Fibroblast of lung (primary cell): ENCODE measurements around the gene BLCAP. TPM values are rescaled to one million over a fixed set of nuclear protein-coding genes. Genes with fewer than 3 reads are reported as not detected.

Source experiments
- DNase-seq, 2 donors: peaks; one replicate each; pipeline versions ENCODE4 v3.0.0 to v3.0.0-alpha.2; 2010; ENCODE audit warnings: low read depth in 2 of 2
- H2AFZ ChIP-seq: 2 replicates; pipeline ENCODE4 v1.5.1; 2012; ENCODE audit warnings: low read length, control low read depth, inconsistent platforms
- H3K27ac ChIP-seq: 2 replicates; pipeline ENCODE4 v1.5.1; 2011; ENCODE audit warnings: low read length, control low read depth; ENCODE audit not compliant: insufficient read depth
- H3K27me3 ChIP-seq: 2 replicates; pipeline ENCODE4 v1.5.1; 2011; ENCODE audit warnings: mild to moderate bottlenecking, low read length; ENCODE audit not compliant: control insufficient read depth, insufficient read depth
- H3K36me3 ChIP-seq: 2 replicates; pipeline ENCODE4 v1.5.1; 2011; ENCODE audit warnings: low read length; ENCODE audit not compliant: control insufficient read depth, insufficient read depth
- H3K4me1 ChIP-seq: 2 replicates; pipeline ENCODE4 v1.5.1; 2011; ENCODE audit warnings: low read length; ENCODE audit not compliant: control insufficient read depth, insufficient read depth; ENCODE audit errors: extremely low read depth
- H3K4me2 ChIP-seq: 2 replicates; pipeline ENCODE4 v1.5.1; 2011; ENCODE audit warnings: low read length, control low read depth; ENCODE audit not compliant: insufficient read depth; ENCODE audit errors: extremely low read depth
- H3K4me3 ChIP-seq, 4 experiments: fragments of 200-600 bp in 1 of 4; sonication (generic) in 1 of 4; replicated peaks in 1 of 4; 2 replicates each; pipeline ENCODE4 v1.5.1; 2011 to 2016; ENCODE audit warnings: low read length in 4 of 4, low read depth in 3 of 4, mild to moderate bottlenecking in 3 of 4, control low read depth in 2 of 4, inconsistent platforms in 1 of 4, mixed read lengths in 1 of 4; ENCODE audit not compliant: insufficient read depth in 1 of 4; ENCODE audit errors: control extremely low read depth in 1 of 4
- H3K79me2 ChIP-seq: 2 replicates; pipeline ENCODE4 v1.5.1; 2012; ENCODE audit warnings: mild to moderate bottlenecking, low read length, inconsistent platforms; ENCODE audit not compliant: control insufficient read depth, insufficient read depth
- H3K9ac ChIP-seq: 2 replicates; pipeline ENCODE4 v1.5.1; 2011; ENCODE audit warnings: mild to moderate bottlenecking, low read length, control low read depth; ENCODE audit not compliant: insufficient read depth
- H3K9me3 ChIP-seq: 2 replicates; pipeline ENCODE4 v1.5.1; 2012; ENCODE audit warnings: low read depth, low read length; ENCODE audit not compliant: control insufficient read depth, insufficient read depth
- H4K20me1 ChIP-seq: 2 replicates; pipeline ENCODE4 v1.5.1; 2011; ENCODE audit warnings: low read length; ENCODE audit not compliant: control insufficient read depth, insufficient read depth; ENCODE audit errors: extremely low read depth
- CTCF ChIP-seq, 2 donors: IDR thresholded peaks in 1 of 2; conservative IDR thresholded peaks in 1 of 2; 1 replicate in 1 of 2; 2 replicates in 1 of 2; pipeline ENCODE4 v1.5.1; 2011 to 2012; ENCODE audit warnings: low read length in 2 of 2, control low read depth in 1 of 2, inconsistent platforms in 1 of 2, low read depth in 1 of 2, mild to moderate bottlenecking in 1 of 2
- EZH2 ChIP-seq: IDR thresholded peaks from 2 replicates; pipeline ENCODE4 v1.5.1; 2012; ENCODE audit warnings: low read length, control low read depth, mild to moderate bottlenecking; ENCODE audit errors: missing control alignments
- polyA plus RNA-seq, 2 donors: library from polyadenylated mRNA; depleted of rRNA in 1 of 2; stranded (reverse) in 1 of 2; unstranded in 1 of 2; fragments of >200 nt; gene quantifications; 2 replicates each; pipeline ENCODE4 v1.2.1, GENCODE V29; 2011 to 2012; ENCODE audit warnings: missing spikeins in 1 of 2
- total RNA-seq: library from RNA; depleted of rRNA; stranded (reverse); fragments of >200 nt; gene quantifications from 2 replicates; pipeline ENCODE4 v1.2.1, GENCODE V29; 2014

Gene BLCAP
- total and polyA plus RNA-seq, 2 donors (not counting 1 experiment from before 2014, with no cell fraction given), result 31.0 to 83.1 TPM

- Histone ChIP-seq H2AFZ (no peak overlapping the region), H3K4me2 (peak overlapping the region; percentile 13), H3K79me2 (no peaks in the 10 kb centered on the region), H4K20me1 (no peaks in the 10 kb centered on the region), H3K9me3 (no peaks in the 10 kb centered on the region), H3K4me3 (no peak overlapping the region), H3K4me1 (no peaks in the 10 kb centered on the region), H3K27me3 (peaks cover 28% of the 10 kb centered on the region), H3K9ac (no peak overlapping the region), H3K36me3 (no peaks in the 10 kb centered on the region), H3K27ac (no peak overlapping the region)
- DNase-seq, result peak in 1 of 2 donors; percentile 9
- peak; percentile 71 to 88 for TF ChIP-seq CTCF (conservative IDR thresholded peaks at IDR 0.05 in 1 of 2, IDR thresholded peaks at IDR 0.05 in 1 of 2; ENCODE audit: low read depth in 1 of 2, low read length in 2 of 2)
- TF ChIP-seq EZH2, result no peak
Observed at GRCh38 chr20:37564388-37565133, 36.9 kb upstream of the BLCAP start.

- no peaks in the 10 kb centered on the region for H3K9me3 ChIP-seq
- no peaks in the 10 kb centered on the region for H3K36me3 ChIP-seq
- no peaks in the 10 kb centered on the region for H3K4me1 ChIP-seq
- peak overlapping the region; percentile 13 for H3K4me2 ChIP-seq
- no peak overlapping the region for H2AFZ ChIP-seq
- DNase-seq, result no peak
- no peaks in the 10 kb centered on the region for H3K79me2 ChIP-seq
- peaks cover 28% of the 10 kb centered on the region for H3K27me3 ChIP-seq
- TF ChIP-seq EZH2, result no peak
- TF ChIP-seq CTCF (conservative IDR thresholded peaks at IDR 0.05 in 1 of 2, IDR thresholded peaks at IDR 0.05 in 1 of 2; ENCODE audit: low read depth in 1 of 2, low read length in 2 of 2), result no peak
- H4K20me1 ChIP-seq, result no peaks in the 10 kb centered on the region
- H3K27ac ChIP-seq, result no peak overlapping the region
- no peak overlapping the region for H3K9ac ChIP-seq
- H3K4me3 ChIP-seq, result no peak overlapping the region
Observed at GRCh38 chr20:37564016-37564387, 36.3 kb upstream of the BLCAP start.

- Histone ChIP-seq H2AFZ (no peak overlapping the region), H3K4me2 (no peak overlapping the region), H3K79me2 (no peaks in the 10 kb centered on the region), H3K27ac (no peak overlapping the region), H3K27me3 (peaks cover 22% of the 10 kb centered on the region), H3K9me3 (no peaks in the 10 kb centered on the region), H3K36me3 (no peaks in the 10 kb centered on the region), H3K9ac (no peak overlapping the region), H3K4me1 (no peaks in the 10 kb centered on the region), H4K20me1 (no peaks in the 10 kb centered on the region), H3K4me3 (no peak overlapping the region)
- DNase-seq, result no peak
- TF ChIP-seq CTCF (conservative IDR thresholded peaks at IDR 0.05 in 1 of 2, IDR thresholded peaks at IDR 0.05 in 1 of 2; ENCODE audit: low read depth in 1 of 2, low read length in 2 of 2), result no peak
Observed at GRCh38 chr20:37562695-37563480, 35.2 kb upstream of the BLCAP start.
